Measurements from ENCODE around the gene CEP89.
"Not testable (repeated sequence)": the region's sequence is repeated elsewhere in the genome, so short reads cannot be mapped to it uniquely, and the experiment has no call there.

Gene CEP89

DNA sequence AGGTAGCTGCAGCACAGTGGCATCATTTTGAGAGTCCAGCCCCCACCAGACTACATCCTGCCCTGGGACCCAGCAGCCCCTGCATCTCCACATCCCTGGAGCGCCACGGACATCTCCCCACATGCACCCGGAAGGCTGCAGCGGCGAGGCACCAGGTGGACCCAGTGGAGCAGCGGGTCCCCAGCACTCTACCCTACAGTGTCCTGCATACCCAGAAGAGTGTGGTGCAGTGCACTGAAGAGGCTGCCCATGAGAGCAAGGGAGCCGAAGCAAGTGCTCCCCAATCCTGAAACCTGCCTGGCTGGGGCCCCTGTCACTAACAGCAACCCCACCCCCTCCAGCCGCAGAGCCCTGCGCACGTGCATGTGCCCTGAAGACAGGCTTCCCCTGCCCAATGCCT lies 80.9 kb downstream of the CEP89 start:
- DNase-seq, result no peak

DNA sequence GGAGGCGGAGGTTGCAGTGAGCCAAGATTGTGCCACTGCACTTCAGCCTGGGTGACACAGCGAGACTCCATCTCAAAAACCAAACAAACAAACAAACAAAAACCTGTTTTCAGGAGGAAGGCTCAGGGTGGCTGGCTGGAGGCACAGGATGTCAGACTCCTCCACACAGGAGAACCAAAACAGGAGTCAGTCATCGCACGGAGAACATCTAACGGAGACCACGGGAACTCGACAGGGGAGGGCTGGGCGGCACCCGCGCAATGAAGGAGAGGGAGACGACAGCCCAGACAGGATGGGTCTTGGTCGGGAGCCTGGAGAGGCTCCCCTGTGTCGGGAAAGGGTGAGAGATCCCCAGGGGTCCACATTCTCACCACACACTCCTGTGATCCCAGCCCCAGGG lies 81.4 kb downstream of the CEP89 start:
- no peak for DNase-seq

DNA sequence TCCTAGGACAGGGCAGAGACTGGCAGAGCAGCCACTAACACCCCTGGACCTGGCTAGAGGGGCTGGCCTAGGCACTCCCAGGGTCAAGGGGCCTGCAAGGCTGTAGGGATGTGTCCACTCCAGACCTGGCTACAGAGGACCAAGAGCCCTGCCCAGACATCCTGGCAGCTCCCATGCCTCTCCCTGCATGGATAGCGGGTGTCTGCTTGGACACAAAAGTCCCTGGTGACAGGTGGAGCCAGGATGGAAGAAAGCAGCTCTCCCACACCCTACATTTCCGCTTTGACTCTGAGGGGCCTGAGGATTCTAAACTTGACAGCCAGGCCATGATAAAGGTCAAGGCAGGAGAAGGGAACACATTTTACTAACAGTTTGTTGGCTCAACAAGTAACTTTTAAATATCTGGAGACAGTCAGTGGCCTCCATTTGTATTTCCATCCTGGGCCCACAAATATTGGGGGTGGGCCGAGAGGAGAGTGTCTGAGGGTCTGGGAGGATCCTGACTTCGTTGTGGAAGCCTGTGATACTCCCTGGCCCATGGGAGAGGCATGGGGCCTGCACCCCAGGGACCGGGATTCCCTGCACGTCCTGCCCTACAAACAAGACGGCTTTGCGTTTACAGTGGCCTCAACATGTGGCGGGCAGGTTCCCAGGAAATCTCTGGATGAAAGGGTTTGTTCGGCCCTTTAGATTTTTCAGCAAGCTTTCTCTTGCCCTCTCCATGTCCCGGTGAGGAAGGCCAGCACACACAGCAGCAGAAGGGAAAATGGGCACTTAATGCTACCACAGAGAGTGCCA lies 82.4 kb downstream of the CEP89 start:
- DNase-seq, result no peak

GRCh38 chr19:32887572-32888215 lies 84.1 kb downstream of the CEP89 start:
- DNase-seq, result no peak

GRCh38 chr19:32886241-32886640 lies 85.5 kb downstream of the CEP89 start:
- DNase-seq, result no peak

DNA sequence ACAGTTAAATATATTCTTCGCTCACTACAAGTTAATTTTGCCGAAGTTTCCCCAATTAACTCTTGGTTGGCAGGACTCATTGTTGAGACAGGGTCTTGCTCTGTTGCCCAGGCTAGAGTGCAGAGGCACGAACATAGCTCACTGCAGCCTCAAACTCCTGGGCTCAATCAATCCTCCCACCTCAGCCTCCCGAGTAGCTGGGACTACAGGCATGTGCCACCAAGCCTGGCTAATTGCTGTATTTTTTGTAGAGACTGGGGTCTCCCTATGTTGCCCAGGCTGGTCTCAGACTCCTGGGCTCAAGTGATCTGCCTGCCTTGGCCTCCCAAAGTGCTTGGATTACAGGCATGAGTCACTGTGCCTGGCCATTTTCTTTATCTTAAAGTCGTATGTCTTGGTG lies 86.5 kb downstream of the CEP89 start:
- DNase-seq, result not testable (repeated sequence)

DNA sequence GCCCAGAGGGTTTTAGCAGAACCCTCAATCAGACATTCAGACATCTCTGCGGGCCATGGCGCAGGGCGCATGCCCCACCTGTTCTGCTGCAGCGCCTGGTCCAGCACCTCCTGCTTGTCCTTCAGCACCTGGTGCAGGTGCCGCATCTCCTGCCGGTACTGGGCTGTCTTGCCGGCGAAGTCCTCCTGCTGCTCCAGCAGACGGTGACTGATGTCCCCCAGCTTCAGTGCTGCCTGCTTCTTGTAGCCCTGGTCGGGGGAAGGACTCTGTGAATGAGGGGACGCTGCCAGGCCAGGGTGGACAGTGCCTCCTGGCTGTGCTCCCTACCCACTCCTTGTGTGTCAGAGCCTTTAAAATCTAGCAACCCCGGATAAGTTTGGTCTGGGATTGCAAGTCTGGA lies 90.0 kb downstream of the CEP89 start:
- DNase-seq, result no peak

- no peak for DNase-seq
These were observed 91.1 kb downstream of the CEP89 start for GRCh38 chr19:32880622-32881021.

- no peak for DNase-seq
These were observed 92.0 kb downstream of the CEP89 start for GRCh38 chr19:32879741-32880140.

DNA sequence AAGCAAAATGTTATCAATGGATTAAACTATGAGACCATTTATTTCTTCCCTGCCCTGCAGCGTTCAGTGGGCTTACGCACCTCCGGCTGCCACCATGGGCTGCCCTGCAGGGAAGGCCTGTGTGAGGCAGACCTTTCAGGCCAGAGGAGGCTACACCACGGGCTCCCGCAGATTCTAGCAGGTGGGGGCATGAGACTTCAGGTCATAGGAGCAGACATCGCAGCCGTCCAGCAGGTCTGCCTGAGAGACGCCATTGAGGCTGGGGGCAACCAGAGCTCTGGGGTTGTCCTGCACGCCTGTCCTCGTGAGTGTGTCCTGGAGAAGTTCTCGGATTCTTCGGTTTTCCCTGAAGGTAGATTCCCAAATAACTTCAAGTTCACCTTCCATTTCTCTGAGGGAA lies 92.8 kb downstream of the CEP89 start:
- no peak for DNase-seq

- no peak for DNase-seq
These were observed 93.6 kb downstream of the CEP89 start for GRCh38 chr19:32877977-32878745.

- no peak for DNase-seq
These were observed 94.3 kb downstream of the CEP89 start for GRCh38 chr19:32877323-32877912.

GRCh38 chr19:32876919-32877285 lies 94.9 kb downstream of the CEP89 start:
- DNase-seq, result no peak

DNA sequence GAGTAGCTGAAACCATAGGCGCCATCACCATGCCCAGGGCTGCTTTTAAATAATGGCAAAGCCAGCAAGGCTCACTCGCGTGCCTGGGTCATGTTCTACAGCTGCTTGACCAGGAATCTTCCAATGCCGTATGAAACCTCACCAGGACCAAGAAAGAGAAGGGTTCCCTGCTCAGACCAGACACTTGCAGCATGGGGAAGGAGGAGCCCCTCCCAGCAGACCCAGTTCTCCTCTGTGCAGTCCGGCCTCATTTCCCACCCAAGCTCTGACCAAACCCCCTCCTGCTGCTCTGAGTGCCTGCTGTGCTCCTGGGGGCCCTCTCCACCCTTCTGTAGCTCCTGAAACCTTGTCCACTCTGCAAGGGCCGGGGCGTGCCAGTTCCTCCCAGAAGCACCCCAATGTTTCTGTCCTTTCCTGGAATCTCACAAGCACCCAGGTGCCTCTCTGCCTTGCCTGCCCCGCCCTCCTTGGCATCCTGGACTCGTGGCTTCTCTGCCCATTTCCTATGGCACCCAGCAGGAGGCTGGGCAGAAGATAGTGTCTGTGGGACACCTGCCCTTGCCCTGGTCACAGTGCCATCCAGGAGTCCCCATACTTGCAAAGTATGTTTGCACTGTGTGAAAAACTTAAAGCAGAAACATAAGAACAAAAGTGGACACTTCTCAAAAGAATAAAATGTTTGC lies 95.4 kb downstream of the CEP89 start:
- no peak for DNase-seq

GRCh38 chr19:32875428-32875827 lies 96.3 kb downstream of the CEP89 start:
- DNase-seq, result no peak

- no peak for DNase-seq
These were observed 97.2 kb downstream of the CEP89 start for GRCh38 chr19:32874605-32875004.

- DNase-seq, result no peak
These were observed 98.4 kb downstream of the CEP89 start for GRCh38 chr19:32873247-32873959.

- no peak for DNase-seq
These were observed 99.4 kb downstream of the CEP89 start for GRCh38 chr19:32872391-32872790.

- DNase-seq, result no peak
These were observed 100.7 kb downstream of the CEP89 start for GRCh38 chr19:32870981-32871451.

GRCh38 chr19:32869966-32870573 lies 101.7 kb downstream of the CEP89 start:
- DNase-seq, result no peak

GRCh38 chr19:32869369-32869965 lies 102.3 kb downstream of the CEP89 start, which contains the start of gene SLC7A9:
Gene SLC7A9 (minus strand): TSS chr19:32869767. CDS start chr19:32868534, 1,233 bp downstream.
- DNase-seq, result no peak

Data from DMS79 (cell line).